HepG2 (cell line): Measurements from ENCODE around the gene ATP5F1E.

ENCODE experiments used
- ESRRA ChIP-seq: sonication (generic); formaldehyde crosslinking; IDR thresholded peaks from 2 replicates; pipeline ENCODE4 v1.5.1; 2020; ENCODE audit warnings: mild to moderate bottlenecking, low read depth, missing genetic modification reagents
- KDM1A ChIP-seq: IDR thresholded peaks from 2 replicates; pipeline ENCODE4 v1.6.1; 2016; ENCODE audit warnings: missing compliant biosample characterization
- PRDM4 ChIP-seq: sonication (generic); formaldehyde crosslinking; IDR thresholded peaks from 2 replicates; pipeline ENCODE4 v1.9.0; 2021; ENCODE audit warnings: missing genetic modification reagents, borderline replicate concordance
- SUZ12 ChIP-seq: fragments of 150-350 bp; IDR thresholded peaks from 2 replicates; pipeline ENCODE4 v1.6.1; 2014; ENCODE audit warnings: low read depth, low read length
- U2AF2 ChIP-seq: fragments of 200-400 bp; formaldehyde crosslinking; IDR thresholded peaks from 2 replicates; pipeline ENCODE4 v1.6.1; 2017; ENCODE audit warnings: low read depth, mild to moderate bottlenecking, low read length
- ZFP1 ChIP-seq: IDR thresholded peaks from 2 replicates; pipeline ENCODE4 v1.6.1; 2016
- TF ChIP-seq, protein P1 (sequence below): sonication (generic); formaldehyde crosslinking; IDR thresholded peaks from 2 replicates; pipeline ENCODE4 v1.4.0; 2020; ENCODE audit warnings: mild to moderate bottlenecking, missing genetic modification reagents

- no peak for TF ChIP-seq SUZ12
- TF ChIP-seq KDM1A (CRISPR knock-in tag): no peak
- TF ChIP-seq ESRRA (CRISPR knock-in tag): no peak
- TF ChIP-seq, protein P1, sequence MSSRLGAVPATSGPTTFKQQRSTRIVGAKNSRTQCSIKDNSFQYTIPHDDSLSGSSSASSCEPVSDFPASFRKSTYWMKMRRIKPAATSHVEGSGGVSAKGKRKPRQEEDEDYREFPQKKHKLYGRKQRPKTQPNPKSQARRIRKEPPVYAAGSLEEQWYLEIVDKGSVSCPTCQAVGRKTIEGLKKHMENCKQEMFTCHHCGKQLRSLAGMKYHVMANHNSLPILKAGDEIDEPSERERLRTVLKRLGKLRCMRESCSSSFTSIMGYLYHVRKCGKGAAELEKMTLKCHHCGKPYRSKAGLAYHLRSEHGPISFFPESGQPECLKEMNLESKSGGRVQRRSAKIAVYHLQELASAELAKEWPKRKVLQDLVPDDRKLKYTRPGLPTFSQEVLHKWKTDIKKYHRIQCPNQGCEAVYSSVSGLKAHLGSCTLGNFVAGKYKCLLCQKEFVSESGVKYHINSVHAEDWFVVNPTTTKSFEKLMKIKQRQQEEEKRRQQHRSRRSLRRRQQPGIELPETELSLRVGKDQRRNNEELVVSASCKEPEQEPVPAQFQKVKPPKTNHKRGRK (CRISPR knock-in tag): no peak
- no peak for TF ChIP-seq PRDM4
- no peak for TF ChIP-seq ZFP1 (CRISPR knock-in tag)
- TF ChIP-seq U2AF2: no peak
Measured at GRCh38 chr20:59048681-59049030, 16.5 kb upstream of the ATP5F1E start.
